Measurements from ENCODE around the gene BAMBI.
"Not testable (repeated sequence)": the region's sequence is repeated elsewhere in the genome, so short reads cannot be mapped to it uniquely, and the experiment has no call there.

BAMBI gene

GRCh38 chr10:28676968-28677887 is at the start of gene BAMBI:
BAMBI (plus strand) TSS chr10:28677521; CDS start chr10:28677898, 377 bp downstream.
- peak; percentile 90 for DNase-seq (ENCODE audit: low spot score)

- peak; percentile 88 for DNase-seq (ENCODE audit: low spot score)
Observed at GRCh38 chr10:28628184-28628893, 49.0 kb upstream of the BAMBI start.

GRCh38 chr10:28631896-28632583 is 45.3 kb upstream of the BAMBI start:
- no peak for DNase-seq (ENCODE audit: low spot score)

GRCh38 chr10:28632584-28632945 is 44.8 kb upstream of the BAMBI start:
- no peak for DNase-seq (ENCODE audit: low spot score)

- DNase-seq (ENCODE audit: low spot score): no peak
Observed at GRCh38 chr10:28633750-28634149, 43.6 kb upstream of the BAMBI start.

GRCh38 chr10:28637346-28637745 is 40.0 kb upstream of the BAMBI start:
- no peak for DNase-seq (ENCODE audit: low spot score)

- DNase-seq (ENCODE audit: low spot score): no peak
Observed at GRCh38 chr10:28638392-28638791, 38.9 kb upstream of the BAMBI start.

- no peak for DNase-seq (ENCODE audit: low spot score)
Observed at GRCh38 chr10:28640551-28640950, 36.8 kb upstream of the BAMBI start.

GRCh38 chr10:28644647-28645046 is 32.7 kb upstream of the BAMBI start:
- no peak for DNase-seq (ENCODE audit: low spot score)

GRCh38 chr10:28652106-28652505 is 25.2 kb upstream of the BAMBI start:
- no peak for DNase-seq (ENCODE audit: low spot score)

- no peak for DNase-seq (ENCODE audit: low spot score)
Observed at GRCh38 chr10:28652703-28653102, 24.6 kb upstream of the BAMBI start.

- DNase-seq (ENCODE audit: low spot score): not testable (repeated sequence)
Observed at GRCh38 chr10:28658824-28659223, 18.5 kb upstream of the BAMBI start.

GRCh38 chr10:28661035-28661434 is 16.3 kb upstream of the BAMBI start:
- DNase-seq (ENCODE audit: low spot score): no peak

- peak; percentile 79 for DNase-seq (ENCODE audit: low spot score)
Observed at GRCh38 chr10:28663576-28664368, 13.5 kb upstream of the BAMBI start.

- no peak for DNase-seq (ENCODE audit: low spot score)
Observed at GRCh38 chr10:28664369-28664740, 13.0 kb upstream of the BAMBI start.

GRCh38 chr10:28666751-28667467 is 10.4 kb upstream of the BAMBI start:
- no peak for DNase-seq (ENCODE audit: low spot score)

- DNase-seq (ENCODE audit: low spot score): peak; percentile 70
Observed at GRCh38 chr10:28668363-28669226, 8.7 kb upstream of the BAMBI start.

GRCh38 chr10:28669227-28670173 is 7.8 kb upstream of the BAMBI start:
- no peak for DNase-seq (ENCODE audit: low spot score)

- DNase-seq (ENCODE audit: low spot score): no peak
Observed at GRCh38 chr10:28674782-28675181, 2.5 kb upstream of the BAMBI start.
